Raji (cell line): ENCODE data around the gene PLCL2.

Experiments
- POLR2A ChIP-seq: IDR thresholded peaks from 2 replicates; pipeline ENCODE4 v1.6.1; 2011; ENCODE audit warnings: low read depth, low read length, control low read depth; ENCODE audit not compliant: insufficient read depth

PLCL2 gene

DNA sequence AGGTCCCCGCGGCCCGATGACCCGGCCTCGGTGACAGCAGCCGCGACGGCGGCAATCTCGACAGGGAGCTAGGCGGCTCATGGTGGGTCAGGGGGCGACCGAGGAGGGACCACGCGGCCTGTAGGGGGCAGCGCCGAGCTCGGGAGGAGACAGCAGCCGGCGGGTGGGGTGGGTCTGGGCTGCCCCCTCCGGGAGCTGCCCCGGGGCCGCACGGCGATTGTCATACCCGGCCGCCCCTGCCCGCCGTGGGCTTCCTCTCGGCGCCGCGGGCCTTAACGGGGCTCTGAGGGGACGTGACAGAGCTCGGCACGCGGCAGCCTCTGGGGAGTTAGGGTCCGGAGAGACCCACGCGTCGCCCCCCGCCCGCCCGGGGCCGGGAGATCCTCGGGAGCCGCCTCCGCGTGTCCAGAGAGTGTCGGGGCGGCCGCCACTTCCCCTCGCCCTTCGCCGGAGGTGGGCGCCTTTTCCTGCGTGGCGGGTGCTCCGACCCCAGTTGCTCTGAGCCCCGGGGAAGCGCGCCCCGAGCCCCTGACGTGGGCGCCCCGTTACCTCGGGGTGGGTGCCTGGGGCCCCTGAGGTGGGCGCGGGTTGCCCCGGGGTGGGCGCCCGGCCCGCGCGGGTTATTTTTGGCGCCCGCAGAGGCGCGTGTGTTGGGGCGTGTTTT, 539 bp upstream of the PLCL2 start:
- no peak for TF ChIP-seq POLR2A

DNA sequence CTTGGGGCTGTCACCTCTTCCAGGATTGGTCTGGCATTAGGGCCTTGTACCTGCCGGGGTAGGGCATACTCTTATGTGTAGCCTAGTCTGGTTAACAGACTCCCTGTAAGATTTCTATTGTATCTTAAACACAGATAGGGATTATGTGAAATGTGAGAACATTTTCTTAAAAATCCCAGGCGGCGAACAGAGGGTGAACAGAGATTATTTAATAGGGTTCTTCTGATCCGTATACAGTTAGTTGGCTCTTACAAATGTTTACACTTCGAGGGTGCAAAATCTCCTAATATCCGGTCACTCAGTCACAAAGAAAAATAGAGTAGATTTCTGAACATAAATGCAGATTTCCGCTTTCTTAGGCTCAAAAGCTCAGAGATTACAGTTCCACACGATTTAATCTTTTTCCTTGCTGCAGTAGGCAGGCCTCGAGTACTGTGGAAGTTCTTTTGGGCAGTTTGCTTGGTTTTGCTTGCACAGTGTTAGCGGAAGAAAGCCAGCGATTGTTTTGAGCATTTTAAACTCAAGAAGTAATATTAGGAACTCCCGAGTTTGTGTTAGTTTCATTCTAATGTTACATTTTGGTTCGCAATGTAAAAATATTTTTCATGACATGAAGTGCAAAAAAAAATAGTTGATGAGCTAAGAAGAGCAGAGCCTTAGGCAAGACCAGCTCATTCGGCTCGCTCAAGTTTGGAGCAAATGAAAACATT, 993 bp downstream of the PLCL2 start:
- TF ChIP-seq POLR2A: no peak

GRCh38 chr3:16886303-16886683, 1.5 kb downstream of the PLCL2 start:
- TF ChIP-seq POLR2A: no peak

- no peak for TF ChIP-seq POLR2A
Observed at GRCh38 chr3:16887130-16887529, 2.4 kb downstream of the PLCL2 start.

DNA sequence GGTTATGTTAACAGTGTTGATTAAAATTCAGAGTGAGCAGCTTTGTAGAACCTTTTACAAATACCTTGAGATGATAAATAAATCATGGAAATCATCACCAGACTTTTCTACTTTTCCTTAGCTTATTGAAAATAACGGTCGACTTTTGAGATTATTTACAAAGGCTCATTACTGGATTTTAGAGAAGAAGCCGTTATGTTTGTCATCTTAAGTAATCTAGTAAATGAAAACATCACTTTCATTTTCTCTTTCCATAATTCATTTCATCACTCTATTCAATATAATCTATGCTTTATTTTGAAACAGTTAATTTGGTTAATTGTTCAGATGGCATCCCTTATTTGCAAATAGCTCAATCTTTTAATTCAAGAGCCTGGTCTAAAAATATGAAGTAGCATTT, 3.6 kb downstream of the PLCL2 start:
- no peak for TF ChIP-seq POLR2A

- no peak for TF ChIP-seq POLR2A
Observed at GRCh38 chr3:16888785-16889607, 4.2 kb downstream of the PLCL2 start.

GRCh38 chr3:16890597-16891333, 6.0 kb downstream of the PLCL2 start:
- no peak for TF ChIP-seq POLR2A

DNA sequence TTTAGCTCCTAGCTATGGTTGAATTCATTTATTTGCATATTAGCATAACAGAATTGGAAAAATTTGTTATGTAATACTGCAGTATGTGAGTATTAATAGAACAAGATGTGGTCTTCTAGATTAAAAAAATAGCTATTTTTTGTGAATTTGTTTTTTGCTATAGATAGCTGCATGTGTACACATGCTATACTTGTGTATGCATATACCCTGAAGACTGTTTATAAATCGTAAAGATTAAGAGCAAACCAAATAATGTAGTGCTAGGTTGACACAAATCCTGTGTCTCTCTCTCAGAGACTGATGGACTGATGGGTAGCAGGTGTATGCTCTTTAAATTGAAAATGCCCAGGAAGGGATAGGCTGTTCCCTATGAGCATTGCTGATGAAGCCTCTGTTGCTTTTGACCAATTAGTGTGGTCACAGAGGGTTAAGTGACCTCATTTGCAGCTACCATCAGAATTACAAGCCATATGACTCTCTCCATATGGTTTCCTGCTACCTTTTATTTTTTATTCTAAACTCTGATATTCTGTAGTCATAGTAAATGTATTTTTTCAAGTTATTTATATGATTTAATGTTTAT, 9.0 kb downstream of the PLCL2 start:
- no peak for TF ChIP-seq POLR2A

DNA sequence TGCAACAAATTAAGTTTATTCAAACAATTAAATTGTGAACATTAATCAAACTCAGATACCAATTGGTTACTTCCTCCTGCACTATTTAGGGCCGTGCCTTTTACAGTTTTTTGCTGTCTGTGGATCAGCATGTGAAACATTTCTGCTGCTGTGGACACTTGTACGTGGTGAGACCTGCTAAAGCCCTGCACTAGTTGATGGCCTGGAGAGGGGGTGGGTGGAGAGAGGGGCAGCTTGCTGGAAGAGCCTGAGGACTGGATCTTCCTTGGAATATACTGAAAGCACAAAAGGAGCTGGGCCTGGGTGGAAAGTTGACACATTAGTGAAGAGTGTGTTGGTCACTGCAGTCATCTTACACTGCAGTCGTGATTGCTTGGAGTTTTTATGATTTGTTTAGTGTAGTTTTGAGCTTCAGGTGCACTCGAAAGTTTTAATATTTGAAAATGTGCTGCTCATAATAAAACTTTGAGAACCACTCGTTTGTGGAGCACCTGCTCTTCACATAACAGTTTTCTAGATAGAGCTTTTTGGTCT, 11.4 kb downstream of the PLCL2 start:
- TF ChIP-seq POLR2A: no peak

- TF ChIP-seq POLR2A: no peak
Observed at GRCh38 chr3:16896820-16897219, 12.1 kb downstream of the PLCL2 start.

DNA sequence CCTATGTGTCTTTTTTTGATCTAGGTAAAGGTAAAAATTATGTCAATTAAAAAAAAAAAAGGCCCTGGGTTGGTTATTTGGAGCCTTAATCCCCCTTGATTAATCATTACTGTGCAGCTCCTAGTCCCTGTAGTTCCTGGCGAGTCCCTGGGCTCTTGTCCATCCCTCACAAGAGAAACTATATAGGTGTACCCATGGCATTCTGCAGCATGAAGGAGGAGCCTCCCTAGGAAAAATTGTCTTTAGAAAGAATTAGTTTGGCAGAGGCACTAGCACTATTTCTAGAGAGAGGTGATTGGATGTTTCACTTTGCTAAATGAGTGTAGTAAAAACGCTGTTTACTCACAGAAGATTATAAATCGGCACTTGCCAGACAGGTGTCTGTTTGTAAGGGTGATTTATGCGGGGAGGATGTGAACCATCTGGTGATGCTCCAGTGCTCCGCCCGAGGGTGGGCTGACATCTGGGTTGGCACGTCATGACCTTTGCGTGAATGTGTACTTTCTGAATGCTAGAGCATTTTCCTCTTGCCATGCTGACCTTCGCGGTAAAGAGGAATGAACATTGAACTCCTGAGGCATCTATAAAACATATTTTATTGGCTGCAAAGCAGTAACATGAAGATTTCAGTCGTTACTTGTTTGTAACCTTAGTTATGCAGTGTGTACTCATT, 12.6 kb downstream of the PLCL2 start:
- no peak for TF ChIP-seq POLR2A

DNA sequence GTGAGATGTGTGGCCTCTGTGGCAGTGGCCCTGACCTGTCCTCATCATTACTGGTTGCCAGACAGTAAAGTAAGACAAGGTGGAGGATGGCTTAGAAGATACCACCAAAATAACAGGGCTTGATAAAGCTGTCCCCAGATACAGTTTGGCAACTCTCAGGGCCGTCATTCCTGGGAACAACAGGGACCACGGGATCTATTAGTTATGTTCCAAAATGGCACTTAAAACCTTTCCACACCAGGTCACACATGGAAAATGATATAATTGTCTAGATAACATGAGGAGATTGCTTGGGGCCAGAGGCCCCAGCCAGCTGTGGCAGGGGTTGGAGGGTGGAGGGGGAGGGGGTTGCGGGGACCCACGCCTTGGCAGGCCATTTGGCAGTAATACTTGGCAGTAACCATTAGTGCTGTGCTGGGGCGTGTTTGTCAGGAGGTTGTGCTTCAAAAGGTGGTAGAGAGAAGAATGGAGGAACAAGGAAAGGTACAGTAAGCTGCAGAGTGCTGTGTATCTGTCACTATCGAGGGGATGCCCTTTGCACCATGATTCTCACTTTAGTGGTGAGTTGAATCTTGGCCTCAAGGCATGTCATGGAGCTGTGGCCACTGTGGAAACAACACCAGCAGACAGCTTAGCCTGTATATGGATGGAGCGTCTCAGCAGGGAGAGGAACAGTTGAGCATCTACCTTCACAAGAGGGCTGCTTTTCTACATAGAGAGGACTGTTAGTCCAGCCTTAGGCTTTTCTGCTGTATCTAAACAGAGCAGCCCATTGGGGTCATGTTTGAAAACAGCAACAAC, 14.0 kb downstream of the PLCL2 start:
- TF ChIP-seq POLR2A: no peak

- no peak for TF ChIP-seq POLR2A
Observed at GRCh38 chr3:16899919-16900318, 15.2 kb downstream of the PLCL2 start.
